Measurements from ENCODE around the gene C5.
"Not testable (repeated sequence)": the region's sequence is repeated elsewhere in the genome, so short reads cannot be mapped to it uniquely, and the experiment has no call there.

Gene C5

GRCh38 chr9:121048175-121048574 is 1.9 kb downstream of the C5 start:
- no peak for DNase-seq

DNA sequence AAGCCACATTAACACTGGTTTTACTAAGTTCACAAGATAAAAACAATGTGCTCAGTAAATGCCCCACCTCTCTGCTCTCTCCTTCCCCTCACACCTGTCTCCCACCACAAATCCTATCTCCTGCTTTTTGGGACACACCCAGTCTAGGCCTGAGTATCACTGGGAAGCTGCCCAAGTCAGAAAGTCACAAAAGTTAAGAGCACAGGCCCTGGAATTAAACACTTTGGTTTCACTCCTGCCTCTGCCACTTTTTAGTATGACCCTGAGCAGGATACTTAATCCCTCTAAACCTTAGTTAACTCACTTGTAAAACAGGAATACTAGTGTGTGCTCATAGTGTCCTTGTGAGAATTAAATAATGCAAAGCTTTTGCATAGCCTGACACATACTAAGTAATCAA is 11.3 kb downstream of the C5 start:
- DNase-seq = no peak

DNA sequence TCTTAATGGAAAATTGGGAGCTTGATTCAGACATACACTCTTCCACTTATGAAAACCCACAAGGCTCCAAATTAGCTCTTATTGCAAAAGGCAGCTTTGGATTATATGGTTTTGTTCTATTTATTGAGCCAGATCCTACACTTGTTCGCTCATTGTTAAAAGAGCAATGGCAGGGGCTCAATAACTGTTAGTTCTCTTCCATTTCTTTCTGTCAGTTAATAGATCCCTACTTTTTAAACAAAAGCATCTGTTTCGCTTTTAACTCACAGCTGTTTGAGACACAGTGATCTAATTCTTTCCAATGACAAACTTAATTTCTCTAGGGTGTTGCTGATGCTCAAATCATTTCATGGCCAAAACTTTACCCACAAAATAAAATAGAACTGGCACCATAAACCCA is 11.7 kb downstream of the C5 start:
- no peak for DNase-seq

- DNase-seq = not testable (repeated sequence)
Measured at GRCh38 chr9:121035717-121036116, 14.4 kb downstream of the C5 start.

DNA sequence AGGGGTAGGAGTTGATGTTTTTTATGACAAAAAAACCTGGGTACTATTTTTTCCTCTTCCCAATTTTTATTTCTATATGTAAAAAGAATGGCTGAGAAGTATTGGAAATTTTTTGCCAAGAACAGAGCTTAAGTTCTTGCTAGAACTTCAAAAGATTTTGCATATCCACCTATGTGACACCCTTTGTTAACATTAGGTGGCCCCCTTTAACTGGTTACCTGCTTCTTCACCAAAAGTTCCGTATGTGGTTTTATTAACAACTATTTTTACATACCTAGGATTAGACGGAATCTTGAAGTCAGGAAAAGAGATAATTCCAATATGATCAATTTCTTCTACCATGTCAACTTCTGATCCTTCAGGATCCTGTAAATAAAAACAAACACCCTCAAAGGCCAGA is 15.5 kb downstream of the C5 start:
- DNase-seq = no peak

DNA sequence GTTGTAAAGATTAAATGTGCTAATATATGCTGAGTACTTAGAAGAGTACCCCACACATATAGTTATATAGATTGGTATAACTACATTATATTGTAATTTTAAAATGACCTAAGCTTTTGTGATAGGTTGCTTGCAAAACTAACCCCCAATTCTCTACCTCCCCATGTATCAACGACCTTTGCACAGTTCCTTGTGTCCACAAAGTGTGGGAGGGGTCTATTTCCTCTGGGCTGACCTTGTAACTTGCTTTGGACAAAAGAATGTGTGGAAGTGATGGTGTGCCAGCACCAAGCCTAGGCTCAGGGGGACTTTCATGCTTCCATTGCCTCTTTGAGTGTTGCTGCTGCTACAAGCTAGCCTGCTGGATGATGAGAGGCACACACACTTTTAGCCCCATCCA is 20.6 kb downstream of the C5 start:
- DNase-seq = no peak

DNA sequence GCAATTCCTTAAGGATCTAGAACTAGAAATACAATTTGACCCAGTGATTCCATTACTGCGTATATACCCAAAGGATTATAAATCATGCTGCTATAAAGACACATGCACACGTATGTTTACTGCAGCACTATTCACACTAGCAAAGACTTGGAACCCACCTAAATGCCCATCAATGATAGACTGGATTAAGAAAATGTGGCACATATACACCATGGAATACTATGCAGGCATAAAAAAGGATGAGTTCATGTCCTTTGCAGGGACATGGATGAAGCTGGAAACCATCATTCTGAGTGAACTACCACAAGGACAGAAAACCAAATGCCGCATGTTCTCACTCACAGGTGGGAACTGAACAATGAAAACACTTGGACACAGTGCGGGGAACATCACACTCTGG is 21.8 kb downstream of the C5 start:
- DNase-seq = not testable (repeated sequence)

DNA sequence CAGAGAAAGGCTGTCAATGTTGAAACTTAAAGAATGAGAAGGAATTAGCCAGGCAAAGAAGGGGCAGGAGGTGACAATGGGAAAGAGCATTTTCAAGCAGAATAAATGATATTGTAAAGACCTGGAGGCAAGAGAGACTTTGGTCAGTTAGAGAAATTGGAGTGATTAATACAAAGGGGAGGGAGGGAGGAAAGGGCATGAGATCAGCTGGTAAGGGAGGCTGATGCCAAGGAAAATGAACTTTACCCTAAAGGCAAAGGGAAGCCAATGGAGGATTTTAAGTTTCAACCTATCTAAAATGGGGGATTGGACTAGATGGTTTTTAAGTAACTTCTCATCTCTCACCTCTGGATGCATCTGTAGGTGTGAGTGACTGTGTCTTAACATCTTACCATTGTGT is 23.3 kb downstream of the C5 start:
- DNase-seq = no peak

- no peak for DNase-seq
Measured at GRCh38 chr9:121026260-121026691, 23.8 kb downstream of the C5 start.

GRCh38 chr9:121024237-121024636 is 25.8 kb downstream of the C5 start:
- DNase-seq = no peak

- no peak for DNase-seq
Measured at GRCh38 chr9:121023064-121023463, 27.0 kb downstream of the C5 start.

GRCh38 chr9:121021301-121021700 is 28.8 kb downstream of the C5 start:
- DNase-seq = no peak

- no peak for DNase-seq
Measured at GRCh38 chr9:121019273-121019672, 30.8 kb downstream of the C5 start.

DNA sequence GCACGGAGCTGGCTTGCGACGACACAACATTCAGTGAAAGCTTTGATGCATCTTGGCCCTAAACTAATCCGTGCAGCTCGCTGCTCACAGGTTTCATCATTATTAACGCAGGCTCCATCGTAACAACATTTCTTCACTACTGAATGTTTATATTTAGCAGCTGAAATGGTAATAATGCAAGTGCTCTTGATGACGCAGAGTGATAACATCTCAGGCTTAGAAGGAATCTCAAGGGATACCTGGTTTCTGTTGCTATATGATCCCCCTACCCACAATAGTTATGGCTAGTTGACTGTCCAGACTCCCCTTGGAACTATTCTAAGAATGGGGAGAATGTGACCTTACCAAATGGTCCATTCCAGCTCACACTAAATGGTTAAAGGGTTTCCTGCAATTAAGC is 36.2 kb downstream of the C5 start:
- no peak for DNase-seq

- DNase-seq = no peak
Measured at GRCh38 chr9:121009650-121010049, 40.4 kb downstream of the C5 start.

GRCh38 chr9:120999317-120999716 is 50.8 kb downstream of the C5 start:
- DNase-seq = no peak

DNA sequence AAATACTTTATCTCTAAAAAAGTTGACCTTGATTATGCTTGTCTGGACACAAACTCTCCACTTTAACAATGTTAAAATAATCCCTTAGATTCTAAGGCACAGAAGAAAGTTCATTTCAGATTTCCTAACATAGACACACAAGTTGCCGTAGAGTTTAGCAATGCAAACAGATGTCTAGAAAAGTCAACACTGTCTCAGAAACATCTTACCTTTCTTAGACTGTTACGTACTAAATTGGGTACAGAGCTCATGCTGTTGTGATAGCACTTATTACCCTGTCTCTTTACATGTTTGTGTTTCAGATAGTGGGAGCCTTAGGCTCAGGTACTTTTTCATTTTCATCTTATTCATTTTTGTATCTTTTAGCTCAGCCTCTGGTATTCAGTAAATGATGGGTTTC is 52.0 kb downstream of the C5 start:
- no peak for DNase-seq

DNA sequence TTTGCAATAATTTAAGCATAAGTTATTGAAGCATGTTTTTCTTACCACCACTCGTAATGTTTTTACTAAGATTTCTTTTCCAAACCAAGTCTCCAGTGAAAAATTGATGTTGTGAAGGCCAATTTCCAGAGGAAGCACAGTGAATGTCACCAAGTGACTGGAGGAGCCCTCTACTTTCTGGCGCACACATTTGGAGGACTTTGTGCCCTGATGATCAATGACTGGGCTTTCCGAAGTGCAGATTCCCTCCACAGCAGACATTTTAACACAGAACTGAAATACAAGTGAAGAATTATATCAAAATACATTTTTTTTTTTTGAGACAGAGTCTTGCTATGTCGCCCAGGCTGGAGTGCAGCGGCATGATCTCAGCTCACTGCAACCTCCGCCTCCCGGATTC is 52.6 kb downstream of the C5 start:
- DNase-seq = no peak

GRCh38 chr9:120996409-120996808 is 53.7 kb downstream of the C5 start:
- DNase-seq = no peak

- DNase-seq = no peak
Measured at GRCh38 chr9:120989065-120989464, 61.0 kb downstream of the C5 start.

- no peak for DNase-seq
Measured at GRCh38 chr9:120985819-120986222, 64.3 kb downstream of the C5 start.

DNA sequence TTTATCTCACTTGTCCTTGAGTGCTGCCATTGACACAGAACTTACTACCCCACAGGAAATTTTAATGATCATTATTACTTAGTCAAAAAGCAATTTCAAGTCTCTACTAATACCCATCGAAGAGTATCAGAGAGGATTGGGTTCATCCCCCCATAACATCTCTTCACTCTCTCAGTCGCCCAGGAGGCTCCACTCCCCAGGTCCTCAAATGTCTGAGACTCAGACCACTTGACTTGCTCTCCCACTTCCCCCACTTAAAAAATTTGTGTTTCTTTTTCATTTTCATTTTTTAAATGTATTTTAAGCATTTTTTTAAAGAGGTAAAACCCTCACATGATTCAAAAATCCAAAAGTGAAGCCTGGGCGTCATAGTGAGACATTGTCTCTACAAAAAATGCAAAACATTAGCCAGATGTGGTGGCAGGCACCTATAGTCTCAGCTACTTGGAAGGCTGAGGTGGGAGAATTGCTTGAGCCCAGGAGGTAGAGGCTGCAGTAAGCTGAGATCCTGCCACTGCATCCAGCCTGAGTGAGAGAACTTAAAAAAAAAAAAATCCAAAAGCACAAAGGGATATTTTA is 66.7 kb downstream of the C5 start:
- no peak for DNase-seq

GRCh38 chr9:120982836-120983235 is 67.2 kb downstream of the C5 start:
- no peak for DNase-seq

GRCh38 chr9:120980951-120981350 is 69.1 kb downstream of the C5 start:
- no peak for DNase-seq

GRCh38 chr9:120979797-120980196 is 70.3 kb downstream of the C5 start:
- no peak for DNase-seq

DNA sequence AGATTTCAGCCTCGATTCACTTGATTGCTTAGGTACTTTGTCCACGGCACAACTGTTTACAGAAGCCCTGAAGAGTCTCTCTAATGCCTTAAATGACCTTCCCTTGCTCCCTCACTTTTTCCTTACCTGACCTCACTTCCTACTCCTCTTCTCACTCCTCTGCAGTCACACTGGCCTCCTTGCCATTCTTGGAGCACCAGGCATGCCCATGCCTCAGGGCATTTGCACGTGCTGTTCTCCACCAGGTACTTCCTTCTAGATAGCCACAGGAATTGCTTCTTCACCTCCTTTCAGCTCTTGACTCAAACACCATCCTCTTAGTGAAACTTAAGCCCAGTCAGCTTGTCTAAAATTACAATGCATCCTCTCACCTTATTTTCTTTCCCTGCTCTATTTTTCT is 71.1 kb downstream of the C5 start:
- no peak for DNase-seq

Measured in activated CD4-positive, alpha-beta T cell treated with anti-CD3 and anti-CD28 coated beads, Interleukin-2, amount 50 U/mL, for 4 hours (primary cell).